ENCODE results near the gene EBLN2. TPM values are rescaled to one million over a fixed set of nuclear protein-coding genes. Genes with fewer than 3 reads are reported as not detected.

The EBLN2 gene
- total RNA-seq, 4 donors from 2014 or later: 0.93 to 3.7 (median 1.5) TPM

GRCh38 chr3:73071952-73072351 is 10.5 kb downstream of the EBLN2 start:
- intact Hi-C loops (cut with DNase I; ENCODE audit: low total_unique reads): no loop called here
- no peak for TF ChIP-seq CTCF (IDR thresholded peaks at IDR 0.05)
- TF ChIP-seq POLR2A (IDR thresholded peaks at IDR 0.05): no peak
- 82 to 100% methylated on average over 1 of the region's 1 CpG for WGBS, 2 donors
- DNase-seq (ENCODE audit: low spot score in 2 of 2): no peak
- no peak overlapping the region for H3K4me3 ChIP-seq (ENCODE audit: low read depth, poor library complexity, severe bottlenecking)

GRCh38 chr3:73072634-73073033 is 11.2 kb downstream of the EBLN2 start:
- no peak overlapping the region for H3K4me3 ChIP-seq (ENCODE audit: low read depth, poor library complexity, severe bottlenecking)
- intact Hi-C loops (cut with DNase I; ENCODE audit: low total_unique reads): no loop called here
- TF ChIP-seq POLR2A (IDR thresholded peaks at IDR 0.05): no peak
- no peak for TF ChIP-seq CTCF (IDR thresholded peaks at IDR 0.05)
- DNase-seq (ENCODE audit: low spot score in 2 of 2): no peak
- 70 to 75% methylated on average over 1 of the region's 1 CpG for WGBS, 2 donors

GRCh38 chr3:73073091-73073707 is 11.7 kb downstream of the EBLN2 start:
- DNase-seq (ENCODE audit: low spot score in 2 of 2): no peak
- intact Hi-C loops (cut with DNase I; ENCODE audit: low total_unique reads): no loop called here
- WGBS, 2 donors: 70 to 83% methylated on average over 4 of the region's 4 CpGs
- TF ChIP-seq CTCF (IDR thresholded peaks at IDR 0.05) (no peak), POLR2A (IDR thresholded peaks at IDR 0.05) (no peak)
- H3K4me3 ChIP-seq (ENCODE audit: low read depth, poor library complexity, severe bottlenecking): no peak overlapping the region

GRCh38 chr3:73074781-73075180 is 13.3 kb downstream of the EBLN2 start:
- no peak overlapping the region for H3K4me3 ChIP-seq (ENCODE audit: low read depth, poor library complexity, severe bottlenecking)
- intact Hi-C loops (cut with DNase I; ENCODE audit: low total_unique reads): no loop called here
- no peak for TF ChIP-seq CTCF (IDR thresholded peaks at IDR 0.05)
- TF ChIP-seq POLR2A (IDR thresholded peaks at IDR 0.05): no peak
- WGBS, 2 donors: 81 to 85% methylated on average over 8 of the region's 8 CpGs
- DNase-seq (ENCODE audit: low spot score in 2 of 2): no peak

- H3K4me3 ChIP-seq (ENCODE audit: low read depth, poor library complexity, severe bottlenecking): no peak overlapping the region
- no peak for DNase-seq (ENCODE audit: low spot score in 2 of 2)
- intact Hi-C loops (cut with DNase I; ENCODE audit: low total_unique reads): loop anchor here (10.0 kb wide), 1 partner anchor 146 kb away; no protein-coding TSS in a partner anchor
- WGBS, 2 donors: 63 to 67% methylated on average over 17 of the region's 17 CpGs
- TF ChIP-seq POLR2A (IDR thresholded peaks at IDR 0.05): no peak
- TF ChIP-seq CTCF (IDR thresholded peaks at IDR 0.05): no peak
These were observed 18.9 kb downstream of the EBLN2 start for GRCh38 chr3:73080216-73080966.

Measured in lower leg skin (tissue), 4 donors.